ENCODE measurements around the gene UCP2. TPM values are rescaled to one million over a fixed set of nuclear protein-coding genes. Genes with fewer than 3 reads are reported as not detected.

UCP2 gene
- total and polyA plus RNA-seq, 9 of the 15 experiments (the other 6 are each of a cell fraction or from before 2014, with no cell fraction given): 19.2 to 216 (median 87.9) TPM

DNA sequence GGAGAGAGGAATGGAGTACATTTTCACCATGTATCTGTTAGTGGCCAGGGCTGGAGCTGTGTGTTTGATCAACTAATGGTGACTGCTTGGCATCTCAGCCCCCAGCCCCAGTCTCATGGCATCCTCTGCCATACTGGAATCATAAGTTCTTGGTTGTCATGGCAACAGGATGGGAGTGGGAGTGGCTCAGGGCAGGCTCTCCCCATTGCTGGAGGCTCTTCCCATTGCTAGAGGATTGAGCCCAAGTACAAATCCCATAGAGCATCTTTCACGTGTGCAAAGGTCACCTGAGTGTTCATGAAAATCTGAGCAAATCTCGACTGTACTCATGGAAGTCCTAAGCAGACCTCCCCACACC, 16.9 kb downstream of the UCP2 start:
- Histone ChIP-seq H3K4me1 (replicated peaks in 1 of 2; ENCODE audit: control insufficient read depth in 2 of 2, insufficient read depth in 2 of 2, low read length in 2 of 2) (peaks cover 11 to 16% of the 10 kb centered on the region in 2 experiments; a peak in 3 of 5 replicates), H3K4me2 (ENCODE audit: insufficient read depth, low read length) (no peak overlapping the region), H3K4me3 (no peak overlapping the region), H3K27me3 (ENCODE audit: control insufficient read depth in 2 of 2, insufficient read depth in 2 of 2, low read length in 2 of 2) (no peaks in the 10 kb centered on the region; a peak in 1 of 5 replicates), H3K9ac (ENCODE audit: insufficient read depth in 1 of 2, low read depth in 2 of 2, low read length in 2 of 2) (no peak overlapping the region), H3K36me3 (ENCODE audit: control insufficient read depth, insufficient read depth, low read length) (no peaks in the 10 kb centered on the region), H3K79me2 (ENCODE audit: control insufficient read depth, insufficient read depth, low read length) (no peaks in the 10 kb centered on the region), H3K27ac (ENCODE audit: extremely low read depth, low read depth, low read length) (no peak overlapping the region), H3K9me3 (replicated peaks; ENCODE audit: control insufficient read depth, insufficient read depth, low read depth, low read length) (no peaks in the 10 kb centered on the region), H4K20me1 (replicated peaks; ENCODE audit: control insufficient read depth, insufficient read depth, low read length) (no peaks in the 10 kb centered on the region), H3K9me1 (ENCODE audit: control insufficient read depth, insufficient read depth, low read length) (no peaks in the 10 kb centered on the region), H2AFZ (ENCODE audit: low read depth, low read length) (no peak overlapping the region)
- FAIRE-seq (no peak), DNase-seq (ENCODE audit: extremely low read depth in 1 of 4, low spot score in 3 of 4) (peak in 1 of 4 experiments; percentile 41), ATAC-seq (no peak)
- in situ Hi-C loops (cut with MboI): loop anchor here (10.0 kb wide), 1 partner anchor 489 kb away; no protein-coding TSS in a partner anchor
- no TSS peak for BruUV-seq (replicated peaks)
- TF ChIP-seq ZFX (CRISPR knock-in tag; IDR thresholded peaks at IDR 0.05): no peak
- TF ChIP-seq EGR1 (conservative IDR thresholded peaks at IDR 0.05): no peak
- TF ChIP-seq RFX1 (IDR thresholded peaks at IDR 0.05): peak; percentile 94
- TF ChIP-seq GATAD2A (IDR thresholded peaks at IDR 0.05): no peak
- TF ChIP-seq ZNF449 (CRISPR knock-in tag; IDR thresholded peaks at IDR 0.05): no peak
- CTCF ChIA-PET (ENCODE audit: low intra/inter-chr PET ratio): interaction anchor here (2.8 kb wide), 1 partner anchor 124 kb away, joined by 14 read pairs; no protein-coding TSS in a partner anchor
- WGBS (ENCODE audit: insufficient coverage, low coverage, missing lambda C conversion rate): 2% methylated on average over 2 of the region's 2 CpGs
- POLR2A ChIA-PET: interaction anchor here (1.8 to 3.1 kb wide), 2 partner anchors 10 to 15 kb away, joined by 5 to 27 read pairs; partner anchors contain the start of gene UCP2
- intact Hi-C loops (cut with micrococcal nuclease): loop anchor here (2.0 kb wide), 2 partner anchors 289 to 483 kb away; no protein-coding TSS in a partner anchor

Measured in K562 (cell line).